ENCODE measurements around the gene ZMPSTE24. TPM values are rescaled to one million over a fixed set of nuclear protein-coding genes. Genes with fewer than 3 reads are reported as not detected.

Gene ZMPSTE24
- total RNA-seq = 57.5 TPM

GRCh38 chr1:40257688-40258444 is at the start of gene ZMPSTE24:
ZMPSTE24 (plus strand) TSS chr1:40258236; CDS start chr1:40258272, 36 bp downstream.

GRCh38 chr1:40247655-40248054 is 10.4 kb upstream of the ZMPSTE24 start, which contains the start of gene TMCO2:
TMCO2 (plus strand) TSS chr1:40247937; CDS start chr1:40247994, 57 bp downstream.

GRCh38 chr1:40316595-40317393 is 58.8 kb downstream of the ZMPSTE24 start, which contains the start of gene COL9A2:
COL9A2 (minus strand) TSS chr1:40317286; CDS start chr1:40317197, 89 bp downstream.

Other genes starting within 250 kb of the ZMPSTE24 start
- 142 TPM for gene CAP1, start 217.5 kb upstream of the ZMPSTE24 start, total RNA-seq
- 72.4 TPM for gene PPT1, start 161.0 kb upstream of the ZMPSTE24 start, total RNA-seq
- 88.9 TPM for gene RLF, start 96.8 kb upstream of the ZMPSTE24 start, total RNA-seq
- not detected for gene TMCO2, start 10.3 kb upstream of the ZMPSTE24 start, total RNA-seq
- gene COL9A2, start 59.0 kb downstream of the ZMPSTE24 start, total RNA-seq = 66.9 TPM
- 25.1 TPM for gene SMAP2, start 115.5 kb downstream of the ZMPSTE24 start, total RNA-seq
- 10.4 TPM for gene ZFP69B, start 192.2 kb downstream of the ZMPSTE24 start, total RNA-seq
- 5.4 TPM for gene ZFP69, start 219.1 kb downstream of the ZMPSTE24 start, total RNA-seq

All from camera-type eye (tissue), 1 donor.